OCI-LY1 (cell line): Measurements from ENCODE around the gene ADAT3.

Source experiments
- H2AFZ ChIP-seq: fragments of 200-600 bp; sonication (generic), shearing (Covaris generic); 2 replicates; pipeline ENCODE4 v1.6.0; 2014; ENCODE audit warnings: antibody characterized with exemption, mild to moderate bottlenecking, low read length
- H3F3A ChIP-seq: fragments of 200-600 bp; sonication (generic), shearing (Covaris generic); 2 replicates; pipeline ENCODE4 v1.6.0; 2014; ENCODE audit warnings: mild to moderate bottlenecking, antibody characterized with exemption, low read length, moderate library complexity; ENCODE audit not compliant: insufficient read depth
- H3K27ac ChIP-seq: fragments of 200-600 bp; sonication (generic); 2 replicates; pipeline ENCODE4 v1.5.1; 2014; ENCODE audit warnings: low read length, mixed run types, mild to moderate bottlenecking, low read depth; ENCODE audit not compliant: poor library complexity, severe bottlenecking
- H3K27me3 ChIP-seq: fragments of 200-600 bp; sonication (generic); 2 replicates; pipeline ENCODE4 v1.6.0; 2014; ENCODE audit warnings: antibody characterized with exemption, mild to moderate bottlenecking, low read length, moderate library complexity; ENCODE audit not compliant: insufficient read depth
- H3K36me3 ChIP-seq: fragments of 200-600 bp; sonication (generic); 2 replicates; pipeline ENCODE4 v1.6.1; 2014; ENCODE audit warnings: mild to moderate bottlenecking, antibody characterized with exemption, low read length, moderate library complexity, mixed read lengths; ENCODE audit not compliant: insufficient read depth
- H3K4me1 ChIP-seq: fragments of 200-600 bp; sonication (generic); 2 replicates; pipeline ENCODE4 v1.5.1; 2014; ENCODE audit warnings: mild to moderate bottlenecking, low read length, moderate library complexity; ENCODE audit not compliant: insufficient read depth, severe bottlenecking
- H3K4me2 ChIP-seq: fragments of 200-600 bp; sonication (generic), shearing (Covaris generic); 2 replicates; pipeline ENCODE4 v1.6.1; 2014; ENCODE audit warnings: low read length
- H3K4me3 ChIP-seq: fragments of 200-600 bp; sonication (generic); 2 replicates; pipeline ENCODE4 v1.5.1; 2014; ENCODE audit warnings: low read length, low read depth, mild to moderate bottlenecking, mixed read lengths; ENCODE audit not compliant: poor library complexity, severe bottlenecking
- H3K79me2 ChIP-seq: fragments of 200-600 bp; shearing (Covaris generic); 2 replicates; pipeline ENCODE4 v1.6.1; 2016; ENCODE audit warnings: mixed run types, low read length, mixed read lengths; ENCODE audit not compliant: insufficient read depth
- H3K9ac ChIP-seq: fragments of 200-600 bp; sonication (generic), shearing (Covaris generic); 2 replicates; pipeline ENCODE4 v1.6.1; 2014; ENCODE audit warnings: mild to moderate bottlenecking, low read length, mixed read lengths
- H3K9me2 ChIP-seq: fragments of 200-600 bp; sonication (generic), shearing (Covaris generic); 2 replicates; pipeline ENCODE4 v1.6.1; 2014; ENCODE audit warnings: low read depth, mild to moderate bottlenecking, low read length, mixed read lengths
- H3K9me3 ChIP-seq: fragments of 200-600 bp; shearing (Covaris generic); 2 replicates; pipeline ENCODE4 v1.6.1; 2014; ENCODE audit warnings: low read length, mixed read lengths
- H4K20me1 ChIP-seq: fragments of 200-600 bp; sonication (generic), shearing (Covaris generic); 2 replicates; pipeline ENCODE4 v1.6.0; 2016; ENCODE audit warnings: mild to moderate bottlenecking, low read length; ENCODE audit not compliant: insufficient read depth
- EZH2 ChIP-seq: fragments of 200-600 bp; sonication (generic), shearing (Covaris generic); IDR thresholded peaks from 2 replicates; pipeline ENCODE4 v1.8.0; 2017; ENCODE audit warnings: borderline replicate concordance, mixed run types, mild to moderate bottlenecking, antibody characterized with exemption, low read length, moderate library complexity, mixed read lengths
- TF ChIP-seq, protein P1 (sequence below): fragments of 200-600 bp; sonication (generic), shearing (Covaris generic); IDR thresholded peaks from 2 replicates; pipeline ENCODE4 v1.5.1; 2017; ENCODE audit warnings: mild to moderate bottlenecking, antibody characterized with exemption, low read length, moderate library complexity, mixed read lengths

ADAT3 gene

DNA sequence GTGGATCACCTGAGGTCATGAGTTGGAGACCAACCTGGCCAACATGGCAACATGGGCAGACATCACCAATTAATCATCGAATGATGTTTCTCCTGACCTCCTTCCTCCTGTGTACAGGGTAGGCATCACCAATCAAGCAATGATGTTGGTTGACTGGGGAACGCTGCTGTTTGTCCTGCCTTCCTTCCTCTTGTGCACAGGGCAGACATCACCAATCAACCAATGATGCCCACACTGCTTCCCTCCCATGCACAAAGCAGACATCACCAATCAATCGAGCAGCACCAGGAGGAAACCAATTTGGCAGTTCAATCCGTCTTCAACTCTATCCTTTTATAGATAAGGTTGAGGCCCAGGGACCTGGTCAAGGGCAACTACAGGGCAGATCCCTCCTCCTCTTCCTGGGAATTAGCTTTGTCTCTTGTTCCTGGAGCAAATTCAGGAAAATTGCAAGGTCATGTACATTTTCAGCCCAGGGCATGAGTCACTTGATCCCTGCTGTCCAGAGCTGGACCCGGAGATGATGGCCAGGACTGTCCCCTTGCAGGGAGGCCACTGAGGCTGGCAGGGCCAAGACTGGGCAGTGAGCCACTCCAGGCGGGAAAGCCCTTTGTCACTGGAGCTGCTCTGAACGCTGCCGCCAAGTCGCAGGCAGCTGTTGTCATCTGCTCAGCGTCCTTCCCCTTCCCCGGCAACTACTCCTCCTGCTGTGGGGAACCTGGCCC is 30.4 kb downstream of the ADAT3 start:
- no peak for TF ChIP-seq EZH2
- TF ChIP-seq, protein P1, sequence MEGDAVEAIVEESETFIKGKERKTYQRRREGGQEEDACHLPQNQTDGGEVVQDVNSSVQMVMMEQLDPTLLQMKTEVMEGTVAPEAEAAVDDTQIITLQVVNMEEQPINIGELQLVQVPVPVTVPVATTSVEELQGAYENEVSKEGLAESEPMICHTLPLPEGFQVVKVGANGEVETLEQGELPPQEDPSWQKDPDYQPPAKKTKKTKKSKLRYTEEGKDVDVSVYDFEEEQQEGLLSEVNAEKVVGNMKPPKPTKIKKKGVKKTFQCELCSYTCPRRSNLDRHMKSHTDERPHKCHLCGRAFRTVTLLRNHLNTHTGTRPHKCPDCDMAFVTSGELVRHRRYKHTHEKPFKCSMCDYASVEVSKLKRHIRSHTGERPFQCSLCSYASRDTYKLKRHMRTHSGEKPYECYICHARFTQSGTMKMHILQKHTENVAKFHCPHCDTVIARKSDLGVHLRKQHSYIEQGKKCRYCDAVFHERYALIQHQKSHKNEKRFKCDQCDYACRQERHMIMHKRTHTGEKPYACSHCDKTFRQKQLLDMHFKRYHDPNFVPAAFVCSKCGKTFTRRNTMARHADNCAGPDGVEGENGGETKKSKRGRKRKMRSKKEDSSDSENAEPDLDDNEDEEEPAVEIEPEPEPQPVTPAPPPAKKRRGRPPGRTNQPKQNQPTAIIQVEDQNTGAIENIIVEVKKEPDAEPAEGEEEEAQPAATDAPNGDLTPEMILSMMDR = no peak
- Histone ChIP-seq H3F3A (no peaks in the 10 kb centered on the region), H3K4me2 (no peak overlapping the region), H3K9ac (no peak overlapping the region), H3K27me3 (no peaks in the 10 kb centered on the region; the same call in 1 of the 2 replicates), H3K27ac (no peak overlapping the region), H3K4me1 (peaks cover 14% of the 10 kb centered on the region), H3K9me2 (no peaks in the 10 kb centered on the region), H4K20me1 (no peaks in the 10 kb centered on the region), H2AFZ (no peak overlapping the region), H3K36me3 (peaks cover 4% of the 10 kb centered on the region; the same call in 1 of the 2 replicates), H3K9me3 (peaks cover 10% of the 10 kb centered on the region; the same call in 1 of the 2 replicates), H3K4me3 (no peak overlapping the region), H3K79me2 (no peaks in the 10 kb centered on the region)

DNA sequence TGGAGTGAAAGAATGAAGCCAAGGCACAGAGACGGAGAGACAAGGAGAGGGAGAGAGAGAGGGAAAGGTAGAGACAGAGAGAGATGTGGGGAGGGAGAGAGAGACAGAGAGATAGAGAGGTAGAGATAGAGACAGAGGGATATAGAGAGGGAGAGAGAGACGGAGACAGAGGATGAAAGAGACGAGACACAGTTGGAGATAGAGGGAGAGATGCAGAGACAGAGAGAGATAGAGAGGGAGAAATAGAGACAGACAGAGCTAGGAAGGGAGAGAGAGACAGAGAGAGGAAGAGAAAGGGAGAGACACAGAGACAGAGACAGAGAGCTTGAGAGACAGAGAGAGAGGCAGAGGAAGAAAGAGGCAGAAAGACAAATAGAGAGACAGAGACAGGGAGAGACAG is 31.2 kb downstream of the ADAT3 start:
- Histone ChIP-seq H3K27ac (no peak overlapping the region), H3K79me2 (no peaks in the 10 kb centered on the region), H3F3A (no peaks in the 10 kb centered on the region), H3K27me3 (no peaks in the 10 kb centered on the region; the same call in 1 of the 2 replicates), H3K9ac (no peak overlapping the region), H3K4me1 (peaks cover 14% of the 10 kb centered on the region), H3K9me2 (no peaks in the 10 kb centered on the region), H3K9me3 (peaks cover 10% of the 10 kb centered on the region; the same call in 1 of the 2 replicates), H2AFZ (no peak overlapping the region), H3K4me3 (no peak overlapping the region), H3K36me3 (peaks cover 4% of the 10 kb centered on the region; the same call in 1 of the 2 replicates), H4K20me1 (no peaks in the 10 kb centered on the region), H3K4me2 (no peak overlapping the region)
- TF ChIP-seq, protein P1 = no peak
- TF ChIP-seq EZH2 = no peak

DNA sequence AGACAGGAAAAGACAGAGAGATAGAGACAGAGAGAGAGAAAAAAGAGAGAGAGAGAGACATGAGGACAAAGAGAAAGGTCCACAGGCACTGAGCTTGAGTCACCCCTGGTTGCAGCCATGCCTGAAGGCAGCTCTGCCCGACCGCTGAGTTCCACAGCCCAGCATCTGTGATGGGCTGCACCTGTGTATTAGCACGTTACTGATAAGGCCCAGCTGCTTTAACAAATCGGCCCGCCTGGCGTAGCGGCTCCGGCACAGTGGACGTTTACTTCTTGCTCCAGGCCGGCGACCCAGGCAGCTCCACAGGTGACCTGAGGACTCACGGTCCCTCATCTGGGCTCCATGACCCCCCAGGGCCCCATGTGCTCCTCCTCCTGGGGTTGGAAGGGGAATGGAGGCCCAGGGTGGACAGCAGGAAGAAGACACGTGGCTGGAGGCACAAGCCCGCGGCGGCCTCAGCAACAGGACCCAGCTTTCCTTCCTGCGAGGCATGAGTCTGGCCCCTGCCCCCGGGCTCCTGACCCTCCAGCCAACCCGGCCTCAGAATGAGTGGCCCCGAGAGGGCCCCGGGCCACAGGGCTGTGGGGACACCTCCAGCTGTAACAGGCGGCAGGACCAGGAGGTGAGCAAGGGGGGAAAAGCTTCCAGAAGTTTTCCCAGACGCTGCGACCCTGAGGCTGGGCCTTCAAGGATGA is 31.9 kb downstream of the ADAT3 start:
- H3K4me3 ChIP-seq = no peak overlapping the region
- no peak overlapping the region for H3K9ac ChIP-seq
- no peaks in the 10 kb centered on the region for H3K79me2 ChIP-seq
- H3K27ac ChIP-seq = no peak overlapping the region
- TF ChIP-seq, protein P1 = no peak
- TF ChIP-seq EZH2 = no peak
- H3K4me1 ChIP-seq = peaks cover 14% of the 10 kb centered on the region
- peaks cover 4% of the 10 kb centered on the region; the same call in 1 of the 2 replicates for H3K36me3 ChIP-seq
- no peaks in the 10 kb centered on the region for H3K9me2 ChIP-seq
- no peaks in the 10 kb centered on the region for H3F3A ChIP-seq
- no peak overlapping the region for H2AFZ ChIP-seq
- H3K4me2 ChIP-seq = no peak overlapping the region
- no peaks in the 10 kb centered on the region; the same call in 1 of the 2 replicates for H3K27me3 ChIP-seq
- 0 out of 2 replicates have a peak, but pooled peaks cover 5% of the 10 kb centered on the region for H3K9me3 ChIP-seq
- H4K20me1 ChIP-seq = no peaks in the 10 kb centered on the region
